ENCODE results near the gene KLHL28.

GRCh38 chr14:44897041-44897844 lies 64.5 kb downstream of the KLHL28 start:
- no peak for TF ChIP-seq CTCF (IDR thresholded peaks at IDR 0.05; ENCODE audit: low read depth, low read length)
- TF ChIP-seq EZH2phosphoT487 (IDR thresholded peaks at IDR 0.05; ENCODE audit: low read depth) = no peak
